Loucy (cell line): Measurements from ENCODE around the gene CUL1.

Source experiments
- EZH2phosphoT487 ChIP-seq: fragments of 200-600 bp; IDR thresholded peaks from 2 replicates; pipeline ENCODE4 v1.6.1; 2018; ENCODE audit warnings: antibody characterized with exemption, mild to moderate bottlenecking, moderate library complexity, borderline replicate concordance
- TF ChIP-seq, protein P1 (sequence below): fragments of 200-600 bp; sonication (generic); conservative IDR thresholded peaks from 2 replicates; pipeline ENCODE4 v1.5.1; 2014; ENCODE audit warnings: mild to moderate bottlenecking, antibody characterized with exemption, low read length

DNA sequence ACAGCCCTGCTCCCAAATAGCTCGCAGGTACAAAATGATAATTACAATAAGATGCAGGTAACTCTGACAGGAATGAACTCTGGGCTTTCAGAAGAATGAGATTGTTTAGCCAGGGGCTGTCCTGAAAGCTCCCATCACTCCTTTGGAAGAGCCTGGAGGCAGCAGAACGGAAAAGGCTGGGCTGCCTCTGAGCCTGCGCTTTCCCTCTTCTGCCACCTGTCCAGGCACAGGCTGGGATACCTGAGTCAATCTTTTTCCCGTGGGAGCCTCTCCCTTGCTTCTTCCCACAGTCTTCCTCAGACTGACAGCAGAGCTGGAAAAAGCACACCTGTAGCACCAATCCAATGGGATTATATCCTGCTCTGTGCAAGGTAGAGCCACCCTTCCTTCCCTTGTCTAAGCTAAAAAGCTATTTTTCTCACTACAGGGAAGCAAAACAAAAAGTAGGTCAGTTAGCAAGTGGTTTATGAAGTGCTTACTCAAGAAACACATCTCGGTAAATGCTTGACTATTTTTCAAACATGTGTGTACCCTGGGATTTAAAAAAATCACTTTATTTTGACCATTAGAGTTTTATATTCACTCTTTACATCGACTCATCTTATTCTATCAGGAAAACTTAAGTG lies 12.3 kb upstream of the CUL1 start:
- TF ChIP-seq, protein P1, sequence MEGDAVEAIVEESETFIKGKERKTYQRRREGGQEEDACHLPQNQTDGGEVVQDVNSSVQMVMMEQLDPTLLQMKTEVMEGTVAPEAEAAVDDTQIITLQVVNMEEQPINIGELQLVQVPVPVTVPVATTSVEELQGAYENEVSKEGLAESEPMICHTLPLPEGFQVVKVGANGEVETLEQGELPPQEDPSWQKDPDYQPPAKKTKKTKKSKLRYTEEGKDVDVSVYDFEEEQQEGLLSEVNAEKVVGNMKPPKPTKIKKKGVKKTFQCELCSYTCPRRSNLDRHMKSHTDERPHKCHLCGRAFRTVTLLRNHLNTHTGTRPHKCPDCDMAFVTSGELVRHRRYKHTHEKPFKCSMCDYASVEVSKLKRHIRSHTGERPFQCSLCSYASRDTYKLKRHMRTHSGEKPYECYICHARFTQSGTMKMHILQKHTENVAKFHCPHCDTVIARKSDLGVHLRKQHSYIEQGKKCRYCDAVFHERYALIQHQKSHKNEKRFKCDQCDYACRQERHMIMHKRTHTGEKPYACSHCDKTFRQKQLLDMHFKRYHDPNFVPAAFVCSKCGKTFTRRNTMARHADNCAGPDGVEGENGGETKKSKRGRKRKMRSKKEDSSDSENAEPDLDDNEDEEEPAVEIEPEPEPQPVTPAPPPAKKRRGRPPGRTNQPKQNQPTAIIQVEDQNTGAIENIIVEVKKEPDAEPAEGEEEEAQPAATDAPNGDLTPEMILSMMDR, result no peak
- TF ChIP-seq EZH2phosphoT487, result no peak
